HG02763 (cell line): ENCODE measurements around the gene SLC35F4.

ENCODE experiments used
- ATAC-seq: cut with Tn5 transposase; IDR thresholded peaks from one replicate; pipeline ENCODE4 v1.9.1; 2021; ENCODE audit warnings: mild to moderate bottlenecking, moderate library complexity; ENCODE audit not compliant: unreplicated experiment

The SLC35F4 gene

GRCh38 chr14:57549016-57549564, 316.8 kb downstream of the SLC35F4 start:
- no peak for ATAC-seq

GRCh38 chr14:57547131-57547530, 318.8 kb downstream of the SLC35F4 start:
- ATAC-seq, result no peak

GRCh38 chr14:57533214-57533613, 332.7 kb downstream of the SLC35F4 start:
- ATAC-seq, result peak; percentile 49

- ATAC-seq, result no peak
These were observed 335.3 kb downstream of the SLC35F4 start for GRCh38 chr14:57530571-57530970.

- no peak for ATAC-seq
These were observed 338.9 kb downstream of the SLC35F4 start for GRCh38 chr14:57526942-57527341.

GRCh38 chr14:57519043-57519442, 346.8 kb downstream of the SLC35F4 start:
- no peak for ATAC-seq
